D721Med (cell line): Measurements from ENCODE around the gene ZNF575.

Experiments used
- DNase-seq: peaks from one replicate; pipeline ENCODE4 v3.0.0; 2011; ENCODE audit warnings: low spot score; ENCODE audit not compliant: insufficient read length
- FAIRE-seq: peaks from 2 replicates; lab custom pipeline; 2011; peaks lifted over from hg19 to GRCh38; lab: Jason Lieb, UNC
- TF ChIP-seq, protein P1 (sequence below): IDR thresholded peaks from 2 replicates; pipeline ENCODE4 v1.5.1; 2012; ENCODE audit warnings: mild to moderate bottlenecking, control low read depth; ENCODE audit not compliant: insufficient read depth; ENCODE audit errors: missing control alignments

Gene ZNF575

DNA sequence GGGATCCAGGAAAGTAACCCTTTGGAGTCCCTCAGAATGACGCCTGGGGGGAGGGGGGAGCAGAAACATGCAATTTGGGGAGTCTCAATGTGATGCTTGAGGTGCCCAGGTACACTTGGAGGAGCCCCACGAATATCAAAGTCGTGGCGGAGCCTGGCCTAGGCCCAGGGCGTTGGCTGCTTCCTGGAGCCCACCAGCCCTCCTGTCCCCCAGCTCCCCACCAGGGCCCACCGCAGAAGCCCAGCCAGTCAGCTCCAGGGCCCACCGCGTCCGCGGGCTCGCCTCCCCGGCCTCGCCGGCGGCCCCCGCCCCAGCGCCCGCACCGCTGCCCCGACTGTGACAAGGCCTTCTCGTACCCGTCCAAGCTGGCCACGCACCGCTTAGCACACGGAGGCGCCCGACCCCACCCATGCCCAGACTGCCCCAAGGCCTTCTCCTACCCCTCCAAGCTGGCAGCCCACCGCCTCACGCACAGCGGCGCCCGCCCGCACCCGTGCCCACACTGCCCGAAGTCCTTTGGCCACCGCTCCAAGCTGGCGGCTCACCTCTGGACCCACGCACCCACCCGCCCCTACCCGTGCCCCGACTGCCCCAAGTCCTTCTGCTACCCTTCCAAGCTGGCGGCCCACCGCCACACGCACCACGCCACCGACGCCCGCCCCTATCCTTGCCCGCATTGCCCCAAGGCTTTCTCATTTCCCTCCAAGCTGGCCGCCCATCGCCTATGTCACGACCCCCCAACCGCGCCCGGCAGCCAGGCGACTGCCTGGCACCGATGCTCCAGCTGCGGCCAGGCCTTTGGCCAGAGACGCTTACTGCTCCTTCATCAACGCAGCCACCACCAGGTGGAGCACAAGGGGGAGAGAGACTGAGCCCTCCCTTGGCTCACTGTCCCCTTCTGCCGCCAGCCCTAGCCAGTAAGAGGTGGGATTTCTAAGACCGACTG is 2.1 kb downstream of the ZNF575 start:
- FAIRE-seq (no peak), DNase-seq (no peak)
- TF ChIP-seq, protein P1, sequence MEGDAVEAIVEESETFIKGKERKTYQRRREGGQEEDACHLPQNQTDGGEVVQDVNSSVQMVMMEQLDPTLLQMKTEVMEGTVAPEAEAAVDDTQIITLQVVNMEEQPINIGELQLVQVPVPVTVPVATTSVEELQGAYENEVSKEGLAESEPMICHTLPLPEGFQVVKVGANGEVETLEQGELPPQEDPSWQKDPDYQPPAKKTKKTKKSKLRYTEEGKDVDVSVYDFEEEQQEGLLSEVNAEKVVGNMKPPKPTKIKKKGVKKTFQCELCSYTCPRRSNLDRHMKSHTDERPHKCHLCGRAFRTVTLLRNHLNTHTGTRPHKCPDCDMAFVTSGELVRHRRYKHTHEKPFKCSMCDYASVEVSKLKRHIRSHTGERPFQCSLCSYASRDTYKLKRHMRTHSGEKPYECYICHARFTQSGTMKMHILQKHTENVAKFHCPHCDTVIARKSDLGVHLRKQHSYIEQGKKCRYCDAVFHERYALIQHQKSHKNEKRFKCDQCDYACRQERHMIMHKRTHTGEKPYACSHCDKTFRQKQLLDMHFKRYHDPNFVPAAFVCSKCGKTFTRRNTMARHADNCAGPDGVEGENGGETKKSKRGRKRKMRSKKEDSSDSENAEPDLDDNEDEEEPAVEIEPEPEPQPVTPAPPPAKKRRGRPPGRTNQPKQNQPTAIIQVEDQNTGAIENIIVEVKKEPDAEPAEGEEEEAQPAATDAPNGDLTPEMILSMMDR, result peak; percentile 75

DNA sequence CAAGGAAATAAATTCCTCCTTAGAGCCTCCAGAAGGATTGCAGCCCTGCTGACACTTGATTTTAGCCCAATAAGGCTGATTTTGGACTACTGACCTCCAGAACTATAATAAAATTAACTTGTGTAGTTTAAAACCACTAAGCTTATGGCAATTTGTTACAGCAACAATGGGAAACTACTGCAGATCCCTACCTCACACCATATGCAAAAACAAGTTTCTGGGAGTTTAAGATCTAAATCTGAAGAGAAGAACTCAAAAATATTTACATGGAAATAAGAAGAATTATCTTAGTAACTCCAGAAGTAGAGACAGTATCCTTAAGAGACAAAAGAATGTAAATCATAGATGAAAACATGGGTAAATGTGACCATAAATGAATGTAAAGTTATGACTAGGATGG is 5.9 kb downstream of the ZNF575 start:
- FAIRE-seq, result no peak
- no peak for DNase-seq
- TF ChIP-seq, protein P1, result no peak

DNA sequence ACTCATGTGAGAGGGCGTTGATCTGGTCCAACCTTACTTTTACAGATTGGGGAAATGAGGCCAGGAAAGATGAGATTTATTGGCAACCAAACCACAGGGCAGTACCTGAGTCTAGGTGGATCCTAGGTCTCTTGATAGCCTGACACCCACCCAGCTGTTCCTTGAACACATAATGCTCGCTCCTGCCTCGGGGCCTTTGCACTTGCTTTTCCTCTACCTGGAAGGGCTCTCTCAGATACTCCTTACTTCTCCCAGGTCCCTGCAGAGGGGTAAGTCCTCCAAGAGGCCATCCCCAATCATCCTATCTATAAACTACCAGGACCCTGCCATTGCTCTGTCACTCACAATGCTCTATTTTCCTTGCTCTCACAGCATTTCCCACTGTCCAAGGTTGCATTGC is 7.4 kb downstream of the ZNF575 start:
- no peak for FAIRE-seq
- TF ChIP-seq, protein P1, result no peak

DNA sequence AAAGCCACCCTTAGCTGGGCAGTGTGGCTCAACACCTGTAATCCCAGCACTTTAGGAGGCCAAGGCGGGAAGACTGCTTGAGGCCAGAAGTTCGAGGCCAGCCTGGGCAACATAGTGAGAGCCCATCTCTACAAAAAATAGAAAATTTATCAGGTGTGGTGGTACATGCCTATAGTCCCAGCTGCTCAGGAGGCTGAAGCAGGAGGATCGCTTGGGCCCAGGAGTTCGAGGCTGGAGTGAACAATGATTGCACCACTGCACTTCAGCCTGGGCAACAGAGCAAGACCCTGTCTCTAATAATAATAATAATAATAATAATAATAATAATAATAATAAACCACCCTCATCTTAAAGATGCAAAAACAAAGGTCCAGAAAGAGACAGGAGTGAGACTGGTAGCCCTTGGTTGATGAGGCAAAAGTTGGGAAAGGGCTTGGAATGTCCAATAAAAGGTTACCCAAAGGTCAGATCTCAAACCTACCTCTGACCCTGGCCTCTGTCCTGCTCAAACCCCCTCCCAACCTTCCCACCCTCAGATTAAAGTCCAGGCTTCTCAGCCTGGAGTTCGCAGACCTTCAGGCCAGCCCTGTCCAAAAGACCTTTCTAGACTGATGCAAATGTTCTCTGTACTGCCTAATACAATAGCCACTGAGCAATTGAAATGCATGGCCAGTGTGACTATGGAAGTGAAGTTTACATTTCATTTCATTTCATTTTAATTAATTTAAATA is 9.1 kb downstream of the ZNF575 start:
- DNase-seq (no peak), FAIRE-seq (no peak)
- TF ChIP-seq, protein P1, result no peak

More for the DNA sequence above, 7.4 kb downstream of the ZNF575 start:
- no peak for DNase-seq

DNA sequence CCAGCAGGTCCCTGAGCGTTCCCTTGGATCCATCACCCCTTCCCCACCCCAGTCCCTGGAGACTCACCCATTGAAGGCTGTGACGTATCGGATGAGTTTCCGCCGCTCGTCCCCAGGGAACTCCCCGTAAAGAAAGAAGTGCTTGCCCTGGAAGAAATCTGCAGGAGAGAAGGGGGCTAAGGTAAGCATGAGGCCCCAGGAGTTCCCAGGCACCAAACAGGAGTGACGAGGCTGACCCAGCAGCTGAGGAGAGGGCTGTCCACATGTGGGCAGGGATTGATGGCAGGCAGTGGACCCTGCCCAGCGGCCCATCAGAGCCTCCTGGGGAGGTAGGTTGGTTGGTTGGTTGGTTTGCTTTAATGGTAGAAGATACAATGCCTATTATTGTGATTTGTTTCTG is 11.1 kb downstream of the ZNF575 start:
- DNase-seq (no peak), FAIRE-seq (no peak)
- TF ChIP-seq, protein P1, result no peak

DNA sequence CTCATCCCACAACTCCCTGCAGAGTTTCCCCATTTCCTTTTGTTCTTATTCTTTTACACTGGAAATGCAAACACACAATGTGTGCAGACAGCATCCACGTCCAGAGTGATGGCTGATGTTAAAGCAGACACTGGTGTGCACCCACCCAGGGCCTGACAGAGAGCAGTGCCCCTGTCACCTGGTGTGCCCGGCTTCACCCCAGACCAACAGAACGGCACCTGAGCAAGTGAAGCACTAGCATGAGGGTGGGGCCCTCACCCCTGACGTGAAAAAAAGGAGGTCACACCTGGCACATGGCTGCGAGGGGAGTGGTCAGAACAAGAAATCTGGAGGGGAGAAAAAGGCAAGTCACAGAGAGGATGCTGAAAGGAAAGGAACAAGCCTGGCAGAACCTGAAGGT is 12.3 kb downstream of the ZNF575 start:
- DNase-seq (no peak), FAIRE-seq (no peak)
- TF ChIP-seq, protein P1, result no peak
